H1 (cell line): ENCODE results near the gene ITGB5. TPM values are rescaled to one million over a fixed set of nuclear protein-coding genes. Genes with fewer than 3 reads are reported as not detected.

Experiments used
- CTCF ChIA-PET: fragments of 300-600 bp; sonication (Branson Sonifier 250); formaldehyde crosslinking; loops from one replicate; lab custom pipeline; 2021; ENCODE audit not compliant: partially characterized antibody; lab: Charles Lee
- POLR2A ChIA-PET: fragments of 300-600 bp; sonication (Branson Sonifier 250); formaldehyde crosslinking; loops from one replicate; lab custom pipeline; 2021; ENCODE audit warnings: inconsistent platforms; ENCODE audit not compliant: partially characterized antibody; lab: Charles Lee
- DNase-seq, 2 experiments: peaks; one replicate each; pipeline versions ENCODE4 v3.0.0 to v3.0.0-alpha.2; 2010 to 2022; ENCODE audit warnings: low spot score in 2 of 2, low read depth in 1 of 2, mixed read lengths in 1 of 2
- FAIRE-seq: peaks from 2 replicates; lab custom pipeline; 2011; peaks lifted over from hg19 to GRCh38; lab: Jason Lieb, UNC
- H2AFZ ChIP-seq: 2 replicates; pipeline ENCODE4 v1.8.1; 2012; ENCODE audit warnings: low read length, inconsistent platforms
- H2AK5ac ChIP-seq: 2 replicates; pipeline ENCODE4 v1.6.1; 2013; ENCODE audit warnings: low read depth, low read length
- H2BK120ac ChIP-seq: replicated peaks from 2 replicates; pipeline ENCODE3; 2013; ENCODE audit warnings: low read depth, low read length, inconsistent platforms
- H2BK12ac ChIP-seq: 2 replicates; pipeline ENCODE4 v1.6.1; 2013; ENCODE audit warnings: low read depth, low read length
- H2BK15ac ChIP-seq: 2 replicates; pipeline ENCODE4 v1.6.1; 2013; ENCODE audit warnings: low read length
- H2BK20ac ChIP-seq: 2 replicates; pipeline ENCODE4 v1.6.1; 2013; ENCODE audit warnings: low read length
- H2BK5ac ChIP-seq: 2 replicates; pipeline ENCODE4 v1.6.1; 2013; ENCODE audit warnings: low read depth, low read length
- H3K14ac ChIP-seq: 2 replicates; pipeline ENCODE4 v1.6.1; 2013; ENCODE audit warnings: inconsistent platforms; ENCODE audit not compliant: insufficient read length
- H3K18ac ChIP-seq: 2 replicates; pipeline ENCODE4 v1.6.1; 2013; ENCODE audit warnings: low read length; ENCODE audit errors: extremely low read depth
- H3K23ac ChIP-seq: 2 replicates; pipeline ENCODE4 v1.6.1; 2013; ENCODE audit warnings: inconsistent platforms; ENCODE audit not compliant: insufficient read length
- H3K23me2 ChIP-seq: 2 replicates; pipeline ENCODE4 v1.6.1; 2013; ENCODE audit warnings: low read depth, low read length
- H3K27ac ChIP-seq: 2 replicates; pipeline ENCODE4 v1.6.1; 2011; ENCODE audit warnings: low read depth, low read length, inconsistent platforms
- H3K27me3 ChIP-seq, 4 experiments: replicated peaks in 1 of 4; 1 replicate in 1 of 4; 2 replicates in 3 of 4; pipeline versions ENCODE4 v1.6.1 to v1.8.1; 2011 to 2013; ENCODE audit warnings: low read length in 3 of 4, mild to moderate bottlenecking in 3 of 4, inconsistent platforms in 2 of 4, mixed read lengths in 2 of 4, moderate library complexity in 1 of 4; ENCODE audit not compliant: control insufficient read depth in 3 of 4, insufficient read depth in 3 of 4; ENCODE audit errors: extremely low read depth in 1 of 4
- H3K36me3 ChIP-seq, 4 experiments: 2 replicates each; pipeline versions ENCODE4 v1.6.1 to v1.8.1; 2011 to 2013; ENCODE audit warnings: mild to moderate bottlenecking in 4 of 4, low read length in 3 of 4, moderate library complexity in 2 of 4, control low read depth in 1 of 4, inconsistent platforms in 1 of 4; ENCODE audit not compliant: insufficient read depth in 4 of 4, control insufficient read depth in 2 of 4
- H3K4ac ChIP-seq: replicated peaks from 2 replicates; pipeline ENCODE3; 2013; ENCODE audit warnings: low read length, low read depth, mixed read lengths, inconsistent platforms; ENCODE audit not compliant: insufficient read length
- H3K4me1 ChIP-seq, 4 experiments: replicated peaks in 1 of 4; 1 replicate in 1 of 4; 2 replicates in 3 of 4; pipeline versions ENCODE4 v1.6.1 to v1.8.1; 2011 to 2013; ENCODE audit warnings: low read length in 3 of 4, inconsistent platforms in 2 of 4, mixed read lengths in 1 of 4; ENCODE audit not compliant: insufficient read depth in 4 of 4, control insufficient read depth in 3 of 4
- H3K4me2 ChIP-seq, 2 experiments: 2 replicates each; pipeline versions ENCODE4 v1.6.1 to v1.8.1; 2011 to 2013; ENCODE audit warnings: low read depth in 2 of 2, low read length in 2 of 2, control low read depth in 1 of 2, inconsistent platforms in 1 of 2, mild to moderate bottlenecking in 1 of 2; ENCODE audit not compliant: insufficient read depth in 1 of 2
- H3K4me3 ChIP-seq, 4 experiments: fragments of 200-600, 300-600 bp in 1 of 4; sonication (generic), shearing (Covaris generic), sonication (Bioruptor Twin) in 1 of 4; 2 replicates each; pipeline versions ENCODE4 v1.5.1 to v1.8.1; 2011 to 2016; ENCODE audit warnings: low read length in 4 of 4, low read depth in 3 of 4, control low read depth in 2 of 4, inconsistent platforms in 2 of 4, mild to moderate bottlenecking in 2 of 4, mixed read lengths in 1 of 4, moderate library complexity in 1 of 4; ENCODE audit not compliant: insufficient read depth in 2 of 4; ENCODE audit errors: extremely low read depth in 1 of 4
- H3K56ac ChIP-seq: replicated peaks from 2 replicates; pipeline ENCODE3; 2013; ENCODE audit warnings: low read depth, mild to moderate bottlenecking, mixed read lengths, low read length, inconsistent platforms; ENCODE audit not compliant: insufficient read length
- H3K79me1 ChIP-seq: 2 replicates; pipeline ENCODE4 v1.6.1; 2013; ENCODE audit warnings: low read depth, low read length, control low read depth
- H3K79me2 ChIP-seq, 2 experiments: 2 replicates each; pipeline versions ENCODE4 v1.6.1 to v1.8.1; 2012 to 2013; ENCODE audit warnings: low read length in 2 of 2, mild to moderate bottlenecking in 2 of 2, inconsistent platforms in 1 of 2; ENCODE audit not compliant: insufficient read depth in 2 of 2, control insufficient read depth in 1 of 2
- H3K9ac ChIP-seq, 4 experiments: replicated peaks in 1 of 4; 1 replicate in 1 of 4; 2 replicates in 3 of 4; pipeline versions ENCODE4 v1.6.1 to v1.8.1; 2011 to 2013; ENCODE audit warnings: low read depth in 3 of 4, low read length in 3 of 4, control low read depth in 2 of 4, mild to moderate bottlenecking in 2 of 4, moderate library complexity in 2 of 4, inconsistent platforms in 1 of 4; ENCODE audit errors: extremely low read depth in 1 of 4
- H3K9me3 ChIP-seq, 2 experiments: 2 replicates each; pipeline versions ENCODE4 v1.6.1 to v1.8.1; 2012 to 2013; ENCODE audit warnings: mild to moderate bottlenecking in 2 of 2, moderate library complexity in 2 of 2, control low read depth in 1 of 2, inconsistent platforms in 1 of 2, low read depth in 1 of 2, low read length in 1 of 2, mixed read lengths in 1 of 2; ENCODE audit not compliant: insufficient read depth in 2 of 2
- H4K20me1 ChIP-seq, 2 experiments: replicated peaks in 1 of 2; 2 replicates each; pipeline versions ENCODE3 to v1.8.1; 2011 to 2013; ENCODE audit warnings: inconsistent platforms in 2 of 2, low read length in 2 of 2, mild to moderate bottlenecking in 1 of 2; ENCODE audit not compliant: insufficient read depth in 2 of 2, control insufficient read depth in 1 of 2
- H4K5ac ChIP-seq: 2 replicates; pipeline ENCODE4 v1.6.1; 2013; ENCODE audit warnings: low read length, low read depth, mixed read lengths, inconsistent platforms; ENCODE audit not compliant: insufficient read length
- H4K8ac ChIP-seq: 2 replicates; pipeline ENCODE4 v1.8.0; 2013; ENCODE audit warnings: mild to moderate bottlenecking, moderate library complexity, low read length, inconsistent platforms; ENCODE audit not compliant: insufficient read depth; ENCODE audit errors: extremely low read depth
- H4K91ac ChIP-seq: replicated peaks from 2 replicates; pipeline ENCODE3; 2013; ENCODE audit warnings: low read length, mixed read lengths, inconsistent platforms; ENCODE audit not compliant: insufficient read length
- ATF2 ChIP-seq: IDR thresholded peaks from 2 replicates; pipeline ENCODE4 v1.6.1; 2012; ENCODE audit warnings: low read length, inconsistent platforms
- CHD1 ChIP-seq: IDR thresholded peaks from 2 replicates; pipeline ENCODE4 v1.6.1; 2012; ENCODE audit warnings: low read depth, low read length, improper control_type of control experiment
- CHD2 ChIP-seq: IDR thresholded peaks from 2 replicates; pipeline ENCODE4 v1.6.1; 2012; ENCODE audit warnings: low read length, improper control_type of control experiment
- CTBP2 ChIP-seq: IDR thresholded peaks from 2 replicates; pipeline ENCODE4 v1.7.0; 2011; ENCODE audit warnings: borderline replicate concordance, mild to moderate bottlenecking, moderate library complexity, mixed read lengths, low read length; ENCODE audit not compliant: insufficient read depth, insufficient read length
- EGR1 ChIP-seq: IDR thresholded peaks from 2 replicates; pipeline ENCODE4 v1.6.1; 2011; ENCODE audit warnings: low read depth, low read length, borderline replicate concordance
- EZH2 ChIP-seq: fragments of 200-600 bp; sonication (generic); IDR thresholded peaks from 2 replicates; pipeline ENCODE4 v1.7.1; 2012; ENCODE audit warnings: low read depth, mild to moderate bottlenecking, moderate library complexity, low read length, inconsistent platforms; ENCODE audit not compliant: severe bottlenecking
- JUN ChIP-seq: IDR thresholded peaks from 2 replicates; pipeline ENCODE4 v1.6.1; 2011; ENCODE audit warnings: low read depth, mild to moderate bottlenecking, improper control_type of control experiment, low read length
- MAX ChIP-seq: IDR thresholded peaks from 2 replicates; pipeline ENCODE4 v1.6.1; 2012; ENCODE audit warnings: inconsistent platforms
- NRF1 ChIP-seq: IDR thresholded peaks from 2 replicates; pipeline ENCODE4 v1.6.1; 2011; ENCODE audit warnings: mild to moderate bottlenecking, low read depth, low read length, improper control_type of control experiment
- RXRA ChIP-seq: IDR thresholded peaks from 2 replicates; pipeline ENCODE4 v1.6.1; 2011; ENCODE audit warnings: low read depth, mild to moderate bottlenecking, low read length, moderate library complexity; ENCODE audit not compliant: insufficient read depth
- SIX5 ChIP-seq: IDR thresholded peaks from 2 replicates; pipeline ENCODE4 v1.6.1; 2011; ENCODE audit warnings: mild to moderate bottlenecking, low read depth, low read length
- SP2 ChIP-seq: IDR thresholded peaks from 2 replicates; pipeline ENCODE4 v1.6.1; 2012; ENCODE audit warnings: mild to moderate bottlenecking, low read length, inconsistent platforms
- ZNF274 ChIP-seq: IDR thresholded peaks from 2 replicates; pipeline ENCODE4 v1.7.0; 2012; ENCODE audit warnings: low read length, borderline replicate concordance; ENCODE audit errors: extremely low read depth
- WGBS, 2 experiments: shearing (Covaris generic) in 1 of 2; methylation state at CpG; one replicate each; pipeline versions ENCODE4 v1.1.6 to v1.1.7; 2013 to 2015; ENCODE audit warnings: low lambda C conversion rate in 2 of 2, mixed read lengths in 2 of 2, inconsistent platforms in 1 of 2, low coverage in 1 of 2, missing lambda C conversion rate in 1 of 2; ENCODE audit not compliant: insufficient replicate concordance in 2 of 2, insufficient coverage in 1 of 2, insufficient read length in 1 of 2; ENCODE audit errors: extremely low coverage in 1 of 2, missing lambda C conversion rate in 1 of 2; 5-methylcytosine and 5-hydroxymethylcytosine counted together
- polyA plus RNA-seq, 7 experiments: library from polyadenylated mRNA; depleted of rRNA in 3 of 7; stranded (reverse) in 5 of 7; unstranded in 2 of 7; fragments of >200 nt in 5 of 7; fragments of 200-250 nt in 2 of 7; gene quantifications; 1 replicate in 5 of 7; 2 replicates in 1 of 7; 4 replicates in 1 of 7; pipeline versions ENCODE4 v1.2.1 to v1.2.3, GENCODE V29; 2011 to 2013; ENCODE audit warnings: missing spikeins in 2 of 7, mixed read lengths in 2 of 7
- total RNA-seq: library from RNA; stranded (reverse); fragmentation: NEBNext Ultra II Directional; extraction: Animal tissue kit (Norgen Biotek cat#: 25700); gene quantifications from 2 replicates; pipeline ENCODE4 v1.2.1, GENCODE V29; 2021

ITGB5 gene
- total and polyA plus RNA-seq, 2 of the 8 experiments (the other 6 are each of a cell fraction or from before 2014, with no cell fraction given) = 101 to 268 TPM

GRCh38 chr3:124843047-124843446, 44.1 kb downstream of the ITGB5 start:
- Histone ChIP-seq H3K14ac (no peak overlapping the region), H3K27ac (no peak overlapping the region)
- TF ChIP-seq ZNF274 (no peak), EZH2 (no peak), ATF2 (no peak), SIX5 (no peak), CTBP2 (no peak), JUN (no peak), RXRA (no peak), CHD2 (no peak), SP2 (no peak), EGR1 (no peak), CHD1 (no peak), NRF1 (no peak), MAX (no peak)

More at GRCh38 chr3:124843047-124843446, 44.1 kb downstream of the ITGB5 start:
- H4K91ac ChIP-seq = no peak overlapping the region
- FAIRE-seq (no peak), DNase-seq (no peak)
- no peak overlapping the region for H3K9ac ChIP-seq
- H3K9me3 ChIP-seq = no peaks in the 10 kb centered on the region
- H4K5ac ChIP-seq = no peak overlapping the region
- H3K23ac ChIP-seq = no peak overlapping the region
- H2BK120ac ChIP-seq = no peak overlapping the region
- no peak overlapping the region for H3K4me3 ChIP-seq
- H4K20me1 ChIP-seq = no peaks in the 10 kb centered on the region
- H3K27me3 ChIP-seq = no peaks in the 10 kb centered on the region; a peak in 1 of 7 replicates
- no peak overlapping the region for H3K4me2 ChIP-seq
- ChIA-PET POLR2A (interaction anchor here (0.6 to 1.1 kb wide), 2 partner anchors 8 to 46 kb away, joined by 3 to 4 read pairs; no protein-coding TSS in a partner anchor), CTCF (interaction anchor here (0.7 to 1.2 kb wide), 2 partner anchors 11 to 16 kb away, joined by 3 read pairs; no protein-coding TSS in a partner anchor)
- WGBS, 2 experiments = 90% methylated on average over 4 of the region's 4 CpGs; no CpG with 5 or more reads in 1 of the 2 experiments
- peaks cover 0 to 27% (median 8%) of the 10 kb centered on the region in 4 experiments for H3K36me3 ChIP-seq
- no peak overlapping the region for H3K4ac ChIP-seq
- H2BK20ac ChIP-seq = no peak overlapping the region
- no peaks in the 10 kb centered on the region; the same call in 1 of the 2 replicates for H3K79me1 ChIP-seq
- no peaks in the 10 kb centered on the region; a peak in 1 of 7 replicates for H3K4me1 ChIP-seq
- no peak overlapping the region for H3K18ac ChIP-seq
- H3K79me2 ChIP-seq = no peaks in the 10 kb centered on the region
- no peak overlapping the region for H2BK12ac ChIP-seq
- no peaks in the 10 kb centered on the region for H3K23me2 ChIP-seq
- no peak overlapping the region for H2BK15ac ChIP-seq
- no peak overlapping the region for H4K8ac ChIP-seq
- H3K56ac ChIP-seq = no peak overlapping the region
- no peak overlapping the region for H2BK5ac ChIP-seq
- no peak overlapping the region for H2AFZ ChIP-seq
- H2AK5ac ChIP-seq = no peak overlapping the region
